GM12875 (cell line): ENCODE data around the gene BRAT1.

Experiments
- H3K4me3 ChIP-seq: one replicate; pipeline ENCODE4 v1.5.1; 2011; ENCODE audit warnings: low read depth, low read length, control low read depth
- CTCF ChIP-seq: IDR thresholded peaks from 2 replicates; pipeline ENCODE4 v1.5.1; 2011; ENCODE audit warnings: low read depth, mild to moderate bottlenecking, control low read depth, inconsistent platforms, low read length, moderate library complexity, borderline replicate concordance; ENCODE audit not compliant: insufficient read depth

Gene BRAT1

DNA sequence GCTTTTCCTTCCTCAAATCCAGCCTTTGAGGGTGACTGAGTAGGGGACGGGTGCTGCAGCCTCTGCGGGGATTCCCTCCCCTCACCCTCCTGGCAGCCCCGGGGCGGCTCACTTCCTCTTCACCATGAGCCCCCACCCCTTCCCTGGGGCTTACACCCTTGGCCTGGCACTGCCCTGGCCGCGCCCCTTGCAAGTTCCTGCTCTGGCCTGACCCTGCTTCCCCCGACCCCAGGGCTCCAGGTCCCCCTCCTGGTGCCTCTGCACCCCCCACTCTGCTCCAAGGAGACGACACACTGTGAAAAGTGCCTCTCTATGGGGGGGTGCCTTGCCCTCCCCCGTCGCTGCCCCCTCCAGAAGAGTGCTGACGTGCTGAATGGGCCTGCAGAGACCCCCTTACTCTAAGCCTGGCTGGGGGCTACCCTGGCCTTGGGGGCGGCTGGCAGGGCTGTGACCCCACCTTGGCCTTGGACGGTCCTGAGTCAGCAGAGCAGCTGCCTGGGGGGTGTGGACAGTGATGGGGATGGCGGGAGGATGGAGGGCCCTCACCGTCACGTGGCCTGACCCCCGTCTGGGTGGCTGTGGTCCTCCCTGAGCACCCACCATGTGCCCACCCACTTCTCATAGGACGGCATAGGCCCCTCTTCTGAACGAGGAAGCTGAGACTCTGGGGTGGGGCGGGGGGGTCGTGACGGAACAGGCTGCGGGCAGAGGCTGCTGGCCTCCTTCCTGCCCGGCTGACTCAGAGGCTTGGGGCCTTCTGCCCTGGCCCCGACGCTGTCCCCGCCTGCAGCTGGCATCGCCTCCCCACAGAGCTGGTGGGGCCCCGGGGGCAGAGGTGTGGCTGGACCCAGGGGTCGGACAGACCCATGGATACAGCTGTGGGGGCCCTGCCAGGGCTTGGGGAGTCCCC lies 25.9 kb downstream of the BRAT1 start:
- no peak for TF ChIP-seq CTCF
- H3K4me3 ChIP-seq: no peak overlapping the region

DNA sequence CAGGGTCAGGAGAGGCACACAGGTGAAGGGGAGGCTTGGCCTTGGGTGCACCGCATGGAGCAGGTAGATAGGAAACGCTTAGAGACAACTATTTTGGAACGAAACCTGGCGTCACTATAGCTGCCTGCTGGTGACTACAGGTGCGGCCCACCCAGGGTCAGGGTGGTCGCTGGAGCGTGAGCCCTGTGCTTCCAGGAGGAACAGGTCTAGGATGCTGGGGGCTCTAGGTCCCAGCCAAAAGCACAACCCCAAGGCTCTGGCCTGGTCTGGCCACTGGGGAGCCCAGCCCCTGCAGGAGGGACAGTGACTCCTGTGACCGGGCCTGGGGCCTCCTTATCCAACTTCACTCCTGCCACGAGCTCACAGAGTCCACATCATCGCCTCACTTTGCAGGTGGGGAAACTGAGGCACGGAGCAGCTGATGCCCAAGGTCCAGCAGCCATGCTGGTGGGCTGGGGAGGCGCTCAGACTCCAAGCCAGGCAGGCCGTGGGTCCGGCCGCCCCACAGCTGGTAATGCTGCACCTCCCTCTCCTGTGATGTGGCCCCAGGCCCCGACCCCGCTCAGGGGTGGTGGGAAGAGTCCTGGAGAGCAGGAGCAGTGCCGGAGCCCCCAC lies 26.7 kb downstream of the BRAT1 start:
- no peak overlapping the region for H3K4me3 ChIP-seq
- TF ChIP-seq CTCF: no peak

GRCh38 chr7:2527505-2528467 lies 27.5 kb downstream of the BRAT1 start:
- no peak for TF ChIP-seq CTCF
- H3K4me3 ChIP-seq: no peak overlapping the region

GRCh38 chr7:2526659-2527504 lies 28.4 kb downstream of the BRAT1 start:
- TF ChIP-seq CTCF: no peak

DNA sequence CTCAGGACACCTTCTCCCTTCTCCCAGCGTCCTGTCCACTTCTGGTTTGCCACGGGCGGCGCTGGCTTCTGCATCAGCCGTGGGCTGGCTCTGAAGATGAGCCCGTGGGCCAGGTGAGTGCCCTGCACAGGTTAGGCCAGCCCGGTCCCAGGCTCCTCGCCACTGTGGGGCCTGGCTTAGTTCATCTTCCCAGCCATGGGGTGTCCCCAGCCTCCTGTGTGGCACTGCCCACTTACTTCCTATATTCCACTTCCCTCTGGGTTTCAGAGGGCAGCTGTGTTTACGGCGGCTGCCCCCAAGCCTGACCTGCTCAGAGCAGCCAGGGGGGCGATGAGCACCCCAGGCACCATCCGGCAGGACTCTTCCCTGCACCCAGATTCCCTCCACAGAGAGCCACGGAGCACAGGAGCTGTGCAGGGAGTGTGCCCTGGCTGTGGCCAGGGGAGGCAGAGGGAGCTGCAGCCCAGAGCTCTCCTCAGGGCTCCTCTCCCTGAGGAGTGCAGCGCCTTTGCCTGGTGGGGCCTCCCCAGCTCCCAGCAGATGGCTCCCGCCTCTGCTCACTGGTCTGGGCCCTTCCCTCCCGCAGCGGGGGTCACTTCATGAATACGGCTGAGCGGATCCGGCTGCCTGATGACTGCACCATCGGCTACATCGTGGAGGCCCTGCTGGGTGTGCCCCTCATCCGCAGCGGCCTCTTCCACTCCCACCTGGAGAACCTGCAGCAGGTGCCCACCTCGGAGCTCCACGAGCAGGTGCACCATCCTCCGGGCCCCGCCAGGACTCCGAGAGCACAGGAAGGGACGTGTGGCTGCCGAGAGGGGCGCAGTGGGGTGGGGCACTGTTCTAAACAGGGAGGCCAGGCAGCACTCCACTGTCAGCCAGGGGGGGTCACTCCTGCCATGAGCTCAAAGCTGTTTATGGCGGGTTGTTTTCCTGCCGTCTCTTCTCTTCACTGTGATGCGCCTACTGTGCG lies 29.4 kb downstream of the BRAT1 start:
- TF ChIP-seq CTCF: no peak
- H3K4me3 ChIP-seq: no peak overlapping the region

More at GRCh38 chr7:2526659-2527504, 28.4 kb downstream of the BRAT1 start:
- H3K4me3 ChIP-seq: no peak overlapping the region
